Measurements from ENCODE around the gene LRBA. TPM values are rescaled to one million over a fixed set of nuclear protein-coding genes. Genes with fewer than 3 reads are reported as not detected.

LRBA gene
- total and polyA plus RNA-seq, 9 of the 15 experiments (the other 6 are each of a cell fraction or from before 2014, with no cell fraction given): 24.2 to 88.7 (median 59.7) TPM

DNA sequence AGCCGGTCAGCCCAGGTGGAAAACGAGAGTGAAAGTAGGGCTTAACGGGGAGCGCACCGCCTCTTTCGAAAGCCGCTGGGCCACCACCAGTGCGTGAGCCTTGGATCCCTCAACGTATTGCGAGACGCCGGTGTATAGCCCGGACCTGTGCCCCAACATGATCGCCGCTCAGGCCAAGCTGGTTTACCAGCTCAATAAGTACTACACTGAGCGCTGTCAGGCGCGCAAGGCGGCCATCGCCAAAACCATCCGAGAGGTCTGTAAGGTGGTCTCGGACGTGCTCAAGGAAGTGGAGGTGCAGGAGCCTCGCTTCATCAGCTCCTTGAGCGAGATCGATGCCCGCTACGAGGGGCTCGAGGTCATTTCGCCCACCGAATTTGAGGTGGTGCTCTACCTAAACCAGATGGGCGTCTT is 432.2 kb downstream of the LRBA start (continued):
- TF ChIP-seq NFE2L1 (tag; IDR thresholded peaks at IDR 0.05; ENCODE audit: borderline replicate concordance, low read depth) (no peak), YY1 (IDR thresholded peaks at IDR 0.05; ENCODE audit: borderline replicate concordance in 1 of 3, control insufficient read depth in 1 of 3, extremely low read depth in 1 of 3, insufficient read depth in 3 of 3, insufficient read length in 1 of 3, insufficient replicate concordance in 2 of 3, low read depth in 1 of 3, low read length in 2 of 3) (no peak), GTF2B (IDR thresholded peaks at IDR 0.05; ENCODE audit: extremely low read depth, insufficient read length) (no peak), CHAMP1 (IDR thresholded peaks at IDR 0.05) (peak; percentile 71; the same call in 1 of the 2 replicates), MTA2 (IDR thresholded peaks at IDR 0.05; ENCODE audit: low read depth) (no peak)

GRCh38 chr4:150582146-150582872 is 432.8 kb downstream of the LRBA start, which contains the start of gene MAB21L2:
MAB21L2 (plus strand) TSS chr4:150582151; CDS start chr4:150583030, 879 bp downstream.
- Histone ChIP-seq H3K9me1 (ENCODE audit: control insufficient read depth, insufficient read depth, low read length) (no peaks in the 10 kb centered on the region), H2AFZ (ENCODE audit: low read depth, low read length) (no peak within 1 kb of the TSS), H3K4me3 (no peak within 1 kb of the TSS), H3K36me3 (ENCODE audit: control insufficient read depth, insufficient read depth, low read length) (peaks cover 50% of the 10 kb centered on the region), H3K4me1 (replicated peaks in 1 of 2; ENCODE audit: control insufficient read depth in 2 of 2, insufficient read depth in 2 of 2, low read length in 2 of 2) (peaks cover 0 to 5% of the 10 kb centered on the region in 2 experiments; a peak in 1 of 5 replicates), H4K20me1 (replicated peaks; ENCODE audit: control insufficient read depth, insufficient read depth, low read length) (no peaks in the 10 kb centered on the region), H3K27me3 (ENCODE audit: control insufficient read depth in 2 of 2, insufficient read depth in 2 of 2, low read length in 2 of 2) (no peaks in the 10 kb centered on the region), H3K9ac (ENCODE audit: insufficient read depth in 1 of 2, low read depth in 2 of 2, low read length in 2 of 2) (no peak within 1 kb of the TSS), H3K4me2 (ENCODE audit: insufficient read depth, low read length) (no peak within 1 kb of the TSS), H3K9me3 (replicated peaks; ENCODE audit: control insufficient read depth, insufficient read depth, low read depth, low read length) (peaks cover 19% of the 10 kb centered on the region), H3K79me2 (ENCODE audit: control insufficient read depth, insufficient read depth, low read length) (no peaks in the 10 kb centered on the region), H3K27ac (ENCODE audit: extremely low read depth, low read depth, low read length) (no peak within 1 kb of the TSS)
- no TSS peak for BruUV-seq (replicated peaks)
- TF ChIP-seq ZEB2 (IDR thresholded peaks at IDR 0.05) (no peak), BHLHE40 (IDR thresholded peaks at IDR 0.05; ENCODE audit: low read length) (no peak), STAT5B (CRISPR knock-in tag; IDR thresholded peaks at IDR 0.05) (no peak), MAFG (tag; conservative IDR thresholded peaks at IDR 0.05) (no peak)
- TF ChIP-seq, protein P1, sequence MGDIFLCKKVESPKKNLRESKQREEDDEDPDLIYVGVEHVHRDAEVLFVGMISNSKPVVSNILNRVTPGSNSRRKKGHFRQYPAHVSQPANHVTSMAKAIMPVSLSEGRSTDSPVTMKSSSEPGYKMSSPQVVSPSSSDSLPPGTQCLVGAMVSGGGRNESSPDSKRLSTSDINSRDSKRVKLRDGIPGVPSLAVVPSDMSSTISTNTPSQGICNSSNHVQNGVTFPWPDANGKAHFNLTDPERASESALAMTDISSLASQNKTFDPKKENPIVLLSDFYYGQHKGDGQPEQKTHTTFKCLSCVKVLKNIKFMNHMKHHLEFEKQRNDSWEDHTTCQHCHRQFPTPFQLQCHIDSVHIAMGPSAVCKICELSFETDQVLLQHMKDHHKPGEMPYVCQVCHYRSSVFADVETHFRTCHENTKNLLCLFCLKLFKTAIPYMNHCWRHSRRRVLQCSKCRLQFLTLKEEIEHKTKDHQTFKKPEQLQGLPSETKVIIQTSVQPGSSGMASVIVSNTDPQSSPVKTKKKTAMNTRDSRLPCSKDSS (IDR thresholded peaks at IDR 0.05; ENCODE audit: low read depth, partially characterized antibody): no peak
- in situ Hi-C loops (cut with MboI): no loop called here
- WGBS (ENCODE audit: insufficient coverage, low coverage, missing lambda C conversion rate): 96% methylated on average over 20 of the region's 27 CpGs
- no peak for DNase-seq (ENCODE audit: extremely low read depth in 1 of 4, low spot score in 3 of 4)
- intact Hi-C loops (cut with micrococcal nuclease): no loop called here
- ChIA-PET POLR2A (no interaction called here), CTCF (ENCODE audit: low intra/inter-chr PET ratio) (no interaction called here)
- no peak for FAIRE-seq
- ATAC-seq: no peak

All from K562 (cell line).